KMS-11 (cell line): ENCODE data around the gene CDH4.

Source experiments
- H2AFZ ChIP-seq: fragments of 200-600 bp; sonication (generic); 2 replicates; pipeline ENCODE4 v1.6.1; 2016; ENCODE audit warnings: antibody characterized with exemption, mixed run types, low read depth
- H3K27ac ChIP-seq: fragments of 200-600 bp; sonication (generic); 2 replicates; pipeline ENCODE4 v1.6.1; 2016; ENCODE audit warnings: mild to moderate bottlenecking, mixed run types
- H3K27me3 ChIP-seq: fragments of 200-600 bp; sonication (generic); 2 replicates; pipeline ENCODE4 v1.6.1; 2017; ENCODE audit warnings: mild to moderate bottlenecking, low read depth, mixed run types, moderate library complexity; ENCODE audit not compliant: insufficient read depth
- H3K36me3 ChIP-seq: fragments of 200-600 bp; sonication (generic); 2 replicates; pipeline ENCODE4 v1.6.1; 2017; ENCODE audit warnings: mild to moderate bottlenecking, mixed run types; ENCODE audit not compliant: insufficient read depth
- H3K4me1 ChIP-seq: fragments of 200-600 bp; sonication (generic); 2 replicates; pipeline ENCODE4 v1.6.1; 2016; ENCODE audit warnings: mild to moderate bottlenecking, low read depth, mixed run types; ENCODE audit not compliant: poor library complexity, severe bottlenecking
- H3K4me2 ChIP-seq: fragments of 200-600 bp; sonication (generic); 2 replicates; pipeline ENCODE4 v1.7.0; 2016; ENCODE audit warnings: mild to moderate bottlenecking, mixed run types
- H3K4me3 ChIP-seq: fragments of 200-600 bp; sonication (generic); IDR thresholded peaks from 2 replicates; pipeline ENCODE4 v1.6.1; 2017; ENCODE audit warnings: low read depth, low read length, mixed read lengths; ENCODE audit not compliant: insufficient read depth
- H3K79me2 ChIP-seq: fragments of 200-600 bp; sonication (generic); 2 replicates; pipeline ENCODE4 v1.6.1; 2016; ENCODE audit warnings: low read depth, mixed run types; ENCODE audit not compliant: insufficient read depth
- H3K9ac ChIP-seq: fragments of 200-600 bp; sonication (generic); 2 replicates; pipeline ENCODE4 v1.6.1; 2016; ENCODE audit warnings: mild to moderate bottlenecking, mixed run types
- H4K20me1 ChIP-seq: fragments of 200-600 bp; sonication (generic); 2 replicates; pipeline ENCODE4 v1.6.1; 2016; ENCODE audit warnings: mild to moderate bottlenecking, mixed run types; ENCODE audit not compliant: insufficient read depth
- TF ChIP-seq, protein P1 (sequence below): fragments of 200-600 bp; sonication (generic); conservative IDR thresholded peaks from 2 replicates; pipeline ENCODE4 v1.6.1; 2017; ENCODE audit warnings: low read depth, mild to moderate bottlenecking, antibody characterized with exemption, low read length, moderate library complexity, mixed read lengths

CDH4 gene

DNA sequence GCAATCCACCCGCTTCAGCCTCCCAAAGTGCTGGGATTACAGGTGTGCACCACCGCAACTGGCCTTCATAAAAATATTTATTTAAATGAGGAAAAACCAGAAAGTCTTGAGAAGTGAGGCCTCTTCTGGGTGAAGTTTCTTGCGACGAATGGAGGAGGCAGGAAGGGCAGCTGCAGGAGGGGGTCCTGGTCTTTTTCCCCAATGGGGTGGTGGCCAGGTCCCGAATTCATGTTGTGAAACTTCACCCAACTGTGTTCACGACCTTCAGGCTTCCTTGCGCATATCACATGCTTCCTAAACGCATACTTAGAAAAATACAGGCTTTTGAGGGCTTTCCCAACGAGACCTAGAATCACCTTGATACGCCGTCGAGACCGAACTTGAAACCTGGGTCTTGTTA is 145.1 kb downstream of the CDH4 start:
- no peak overlapping the region for H3K4me2 ChIP-seq
- H3K9ac ChIP-seq = no peak overlapping the region
- H3K27ac ChIP-seq = no peak overlapping the region
- H3K4me1 ChIP-seq = no peaks in the 10 kb centered on the region
- H3K36me3 ChIP-seq = no peaks in the 10 kb centered on the region
- H2AFZ ChIP-seq = no peak overlapping the region
- TF ChIP-seq, protein P1, sequence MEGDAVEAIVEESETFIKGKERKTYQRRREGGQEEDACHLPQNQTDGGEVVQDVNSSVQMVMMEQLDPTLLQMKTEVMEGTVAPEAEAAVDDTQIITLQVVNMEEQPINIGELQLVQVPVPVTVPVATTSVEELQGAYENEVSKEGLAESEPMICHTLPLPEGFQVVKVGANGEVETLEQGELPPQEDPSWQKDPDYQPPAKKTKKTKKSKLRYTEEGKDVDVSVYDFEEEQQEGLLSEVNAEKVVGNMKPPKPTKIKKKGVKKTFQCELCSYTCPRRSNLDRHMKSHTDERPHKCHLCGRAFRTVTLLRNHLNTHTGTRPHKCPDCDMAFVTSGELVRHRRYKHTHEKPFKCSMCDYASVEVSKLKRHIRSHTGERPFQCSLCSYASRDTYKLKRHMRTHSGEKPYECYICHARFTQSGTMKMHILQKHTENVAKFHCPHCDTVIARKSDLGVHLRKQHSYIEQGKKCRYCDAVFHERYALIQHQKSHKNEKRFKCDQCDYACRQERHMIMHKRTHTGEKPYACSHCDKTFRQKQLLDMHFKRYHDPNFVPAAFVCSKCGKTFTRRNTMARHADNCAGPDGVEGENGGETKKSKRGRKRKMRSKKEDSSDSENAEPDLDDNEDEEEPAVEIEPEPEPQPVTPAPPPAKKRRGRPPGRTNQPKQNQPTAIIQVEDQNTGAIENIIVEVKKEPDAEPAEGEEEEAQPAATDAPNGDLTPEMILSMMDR = no peak
- H4K20me1 ChIP-seq = no peaks in the 10 kb centered on the region
- H3K79me2 ChIP-seq = no peaks in the 10 kb centered on the region
- no peaks in the 10 kb centered on the region; the same call in 1 of the 2 replicates for H3K27me3 ChIP-seq
- H3K4me3 ChIP-seq = no peak overlapping the region

DNA sequence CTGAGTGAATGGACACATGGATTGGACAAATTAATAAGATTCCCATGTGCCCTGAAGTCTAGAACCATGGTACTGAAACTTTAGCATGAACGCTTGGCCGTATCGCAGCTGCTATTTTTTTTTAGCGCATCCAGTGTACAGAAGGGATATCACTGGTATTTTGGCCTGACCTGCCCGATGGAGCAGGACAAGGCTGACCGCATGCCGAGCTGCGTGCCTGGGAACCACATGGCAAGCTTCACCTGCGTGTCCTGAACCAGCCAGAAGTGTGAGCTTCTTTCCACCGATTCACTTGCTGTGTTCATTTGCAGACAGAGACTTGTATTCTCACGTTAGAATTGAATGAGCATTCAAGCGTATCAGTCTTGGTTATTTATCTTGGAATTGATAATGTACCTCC is 145.7 kb downstream of the CDH4 start:
- H3K4me3 ChIP-seq = no peak overlapping the region
- TF ChIP-seq, protein P1 = no peak
- no peak overlapping the region for H3K27ac ChIP-seq
- no peaks in the 10 kb centered on the region for H3K36me3 ChIP-seq
- H3K4me2 ChIP-seq = no peak overlapping the region
- H2AFZ ChIP-seq = no peak overlapping the region
- no peaks in the 10 kb centered on the region for H3K4me1 ChIP-seq
- H4K20me1 ChIP-seq = no peaks in the 10 kb centered on the region
- no peaks in the 10 kb centered on the region for H3K79me2 ChIP-seq
- no peaks in the 10 kb centered on the region; the same call in 1 of the 2 replicates for H3K27me3 ChIP-seq
- no peak overlapping the region for H3K9ac ChIP-seq

DNA sequence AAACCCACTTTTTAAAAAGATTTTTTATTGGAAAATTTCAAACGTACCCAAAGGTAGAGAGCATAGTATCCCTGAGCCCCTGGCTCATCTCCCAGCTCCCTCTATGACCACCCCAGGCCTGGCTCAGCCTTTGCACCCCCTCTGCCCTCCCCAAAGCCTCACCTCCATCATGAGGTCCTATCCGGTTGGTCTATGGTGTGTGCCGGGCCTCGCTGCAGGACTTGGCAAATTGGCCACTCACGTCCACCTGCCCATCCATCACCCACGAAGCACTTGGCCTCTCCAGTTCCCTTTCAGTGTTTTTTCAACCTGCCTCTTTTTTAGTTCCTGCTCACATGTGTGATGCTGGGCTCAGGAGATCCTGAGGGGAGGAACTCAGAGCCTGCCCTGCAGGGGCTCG is 147.4 kb downstream of the CDH4 start:
- Histone ChIP-seq H3K27me3 (peaks cover 4% of the 10 kb centered on the region; the same call in 1 of the 2 replicates), H3K4me1 (no peaks in the 10 kb centered on the region), H3K79me2 (no peaks in the 10 kb centered on the region), H3K36me3 (no peaks in the 10 kb centered on the region), H3K4me2 (no peak overlapping the region), H2AFZ (no peak overlapping the region), H3K4me3 (no peak overlapping the region), H4K20me1 (no peaks in the 10 kb centered on the region), H3K27ac (no peak overlapping the region), H3K9ac (no peak overlapping the region)
- TF ChIP-seq, protein P1 = no peak

DNA sequence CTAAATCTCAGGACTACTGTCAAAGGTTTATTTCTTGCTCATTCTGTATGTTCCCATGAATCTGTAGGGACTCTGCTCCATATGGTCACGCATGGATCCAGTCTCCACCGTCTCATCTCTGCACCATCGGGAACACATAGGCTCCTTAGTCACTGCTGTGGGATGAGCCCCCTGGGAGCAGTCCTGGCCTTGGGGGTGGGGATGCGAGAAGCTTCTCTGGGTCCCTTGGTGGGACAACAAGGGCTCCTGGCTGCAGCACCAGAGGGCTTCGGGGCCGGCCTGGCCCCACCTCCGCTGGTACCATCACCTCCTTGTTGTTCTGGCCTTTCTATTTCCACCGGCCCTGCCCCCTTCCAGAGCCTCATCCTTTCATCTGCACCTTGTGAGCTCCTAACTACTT is 148.4 kb downstream of the CDH4 start:
- no peak overlapping the region for H3K4me3 ChIP-seq
- no peak overlapping the region for H2AFZ ChIP-seq
- H4K20me1 ChIP-seq = no peaks in the 10 kb centered on the region
- TF ChIP-seq, protein P1 = no peak
- no peaks in the 10 kb centered on the region for H3K4me1 ChIP-seq
- H3K9ac ChIP-seq = no peak overlapping the region
- H3K79me2 ChIP-seq = no peaks in the 10 kb centered on the region
- H3K27ac ChIP-seq = no peak overlapping the region
- H3K4me2 ChIP-seq = no peak overlapping the region
- H3K36me3 ChIP-seq = no peaks in the 10 kb centered on the region
- peaks cover 4% of the 10 kb centered on the region; the same call in 1 of the 2 replicates for H3K27me3 ChIP-seq
